Rectal smooth muscle tissue (tissue), 1 donor: Measurements from ENCODE around the gene TRIM29.

Experiments used
- H3K27ac ChIP-seq: one replicate; pipeline ENCODE4 v1.7.0; 2013; ENCODE audit warnings: low read depth, low read length, inconsistent platforms
- H3K27me3 ChIP-seq: one replicate; pipeline ENCODE4 v1.7.0; 2013; ENCODE audit warnings: low read length; ENCODE audit not compliant: control insufficient read depth, insufficient read depth
- H3K36me3 ChIP-seq: one replicate; pipeline ENCODE4 v1.7.0; 2013; ENCODE audit warnings: low read length; ENCODE audit not compliant: control insufficient read depth, insufficient read depth
- H3K4me1 ChIP-seq: one replicate; pipeline ENCODE4 v1.7.0; 2013; ENCODE audit warnings: low read length; ENCODE audit not compliant: control insufficient read depth, insufficient read depth
- H3K4me3 ChIP-seq: one replicate; pipeline ENCODE4 v1.7.0; 2013; ENCODE audit warnings: low read length
- H3K9ac ChIP-seq: one replicate; pipeline ENCODE4 v1.7.0; 2013; ENCODE audit warnings: low read length

TRIM29 gene

GRCh38 chr11:120121914-120122473 lies 15.9 kb downstream of the TRIM29 start:
- Histone ChIP-seq H3K4me1 (no peaks in the 10 kb centered on the region), H3K4me3 (no peak overlapping the region), H3K27ac (no peak overlapping the region), H3K36me3 (no peaks in the 10 kb centered on the region), H3K27me3 (no peaks in the 10 kb centered on the region), H3K9ac (no peak overlapping the region)

- no peaks in the 10 kb centered on the region for H3K27me3 ChIP-seq
- H3K9ac ChIP-seq: no peak overlapping the region
- H3K4me1 ChIP-seq: no peaks in the 10 kb centered on the region
- H3K4me3 ChIP-seq: no peak overlapping the region
- H3K27ac ChIP-seq: no peak overlapping the region
- H3K36me3 ChIP-seq: no peaks in the 10 kb centered on the region
These were observed 16.6 kb downstream of the TRIM29 start for GRCh38 chr11:120121336-120121735.

GRCh38 chr11:120120805-120121335 lies 17.0 kb downstream of the TRIM29 start:
- H3K4me1 ChIP-seq: no peaks in the 10 kb centered on the region
- H3K27me3 ChIP-seq: no peaks in the 10 kb centered on the region
- no peak overlapping the region for H3K9ac ChIP-seq
- no peaks in the 10 kb centered on the region for H3K36me3 ChIP-seq
- H3K4me3 ChIP-seq: no peak overlapping the region
- H3K27ac ChIP-seq: no peak overlapping the region

GRCh38 chr11:120119121-120119520 lies 18.8 kb downstream of the TRIM29 start:
- no peaks in the 10 kb centered on the region for H3K27me3 ChIP-seq
- no peak overlapping the region for H3K9ac ChIP-seq
- no peaks in the 10 kb centered on the region for H3K36me3 ChIP-seq
- H3K27ac ChIP-seq: no peak overlapping the region
- no peak overlapping the region for H3K4me3 ChIP-seq
- no peaks in the 10 kb centered on the region for H3K4me1 ChIP-seq

GRCh38 chr11:120117991-120118390 lies 19.9 kb downstream of the TRIM29 start:
- H3K4me3 ChIP-seq: no peak overlapping the region
- no peaks in the 10 kb centered on the region for H3K4me1 ChIP-seq
- H3K27me3 ChIP-seq: no peaks in the 10 kb centered on the region
- no peak overlapping the region for H3K27ac ChIP-seq
- no peak overlapping the region for H3K9ac ChIP-seq
- H3K36me3 ChIP-seq: no peaks in the 10 kb centered on the region

- no peaks in the 10 kb centered on the region for H3K36me3 ChIP-seq
- H3K4me1 ChIP-seq: no peaks in the 10 kb centered on the region
- H3K9ac ChIP-seq: no peak overlapping the region
- no peaks in the 10 kb centered on the region for H3K27me3 ChIP-seq
- no peak overlapping the region for H3K27ac ChIP-seq
- no peak overlapping the region for H3K4me3 ChIP-seq
These were observed 20.9 kb downstream of the TRIM29 start for GRCh38 chr11:120116966-120117365.

- H3K4me3 ChIP-seq: no peak overlapping the region
- H3K36me3 ChIP-seq: no peaks in the 10 kb centered on the region
- no peak overlapping the region for H3K27ac ChIP-seq
- no peak overlapping the region for H3K9ac ChIP-seq
- H3K4me1 ChIP-seq: no peaks in the 10 kb centered on the region
- H3K27me3 ChIP-seq: no peaks in the 10 kb centered on the region
These were observed 22.5 kb downstream of the TRIM29 start for GRCh38 chr11:120115272-120116000.

- Histone ChIP-seq H3K4me1 (no peaks in the 10 kb centered on the region), H3K4me3 (no peak overlapping the region), H3K27me3 (peaks cover 4% of the 10 kb centered on the region), H3K27ac (no peak overlapping the region), H3K9ac (no peak overlapping the region), H3K36me3 (no peaks in the 10 kb centered on the region)
These were observed 25.6 kb downstream of the TRIM29 start for GRCh38 chr11:120112174-120112796.

- Histone ChIP-seq H3K4me3 (no peak overlapping the region), H3K9ac (no peak overlapping the region), H3K4me1 (no peaks in the 10 kb centered on the region), H3K27ac (no peak overlapping the region), H3K36me3 (no peaks in the 10 kb centered on the region), H3K27me3 (peaks cover 4% of the 10 kb centered on the region)
These were observed 28.4 kb downstream of the TRIM29 start for GRCh38 chr11:120109531-120109930.

- no peak overlapping the region for H3K27ac ChIP-seq
- peaks cover 4% of the 10 kb centered on the region for H3K27me3 ChIP-seq
- H3K9ac ChIP-seq: no peak overlapping the region
These were observed 29.1 kb downstream of the TRIM29 start for GRCh38 chr11:120108785-120109168.

GRCh38 chr11:120108154-120108784 lies 29.6 kb downstream of the TRIM29 start:
- H3K4me1 ChIP-seq: no peaks in the 10 kb centered on the region
- no peak overlapping the region for H3K4me3 ChIP-seq
- no peak overlapping the region for H3K9ac ChIP-seq
- H3K27ac ChIP-seq: no peak overlapping the region
- peaks cover 4% of the 10 kb centered on the region for H3K27me3 ChIP-seq
- H3K36me3 ChIP-seq: no peaks in the 10 kb centered on the region

More at GRCh38 chr11:120108785-120109168, 29.1 kb downstream of the TRIM29 start:
- Histone ChIP-seq H3K4me3 (no peak overlapping the region), H3K4me1 (no peaks in the 10 kb centered on the region), H3K36me3 (no peaks in the 10 kb centered on the region)

- Histone ChIP-seq H3K27me3 (peaks cover 4% of the 10 kb centered on the region), H3K4me3 (no peak overlapping the region), H3K27ac (no peak overlapping the region), H3K36me3 (no peaks in the 10 kb centered on the region), H3K9ac (no peak overlapping the region), H3K4me1 (no peaks in the 10 kb centered on the region)
These were observed 30.2 kb downstream of the TRIM29 start for GRCh38 chr11:120107692-120108091.
